Activated CD8-positive, alpha-beta memory T cell treated with anti-CD3 and anti-CD28 coated beads for 36 hours (primary cell): ENCODE results near the gene AKT2. TPM values are rescaled to one million over a fixed set of nuclear protein-coding genes. Genes with fewer than 3 reads are reported as not detected.
"Not testable (repeated sequence)": the region's sequence is repeated elsewhere in the genome, so short reads cannot be mapped to it uniquely, and the experiment has no call there.

Experiments used
- CTCF ChIA-PET: fragments of 350-600 bp; sonication (Branson Sonifier 250); formaldehyde crosslinking; loops from one replicate; lab custom pipeline; 2021; ENCODE audit warnings: antibody characterized with exemption; lab: Charles Lee
- POLR2A ChIA-PET: fragments of 350-600 bp; sonication (Branson Sonifier 250); formaldehyde crosslinking; loops from one replicate; lab custom pipeline; 2021; ENCODE audit warnings: antibody characterized with exemption; lab: Charles Lee
- total RNA-seq, 2 experiments: library from RNA; stranded (reverse); gene quantifications; one replicate each; pipeline ENCODE4 v1.2.3, GENCODE V29; 2021

The AKT2 gene
- total RNA-seq, 2 experiments from 2014 or later = 128 to 129 TPM

DNA sequence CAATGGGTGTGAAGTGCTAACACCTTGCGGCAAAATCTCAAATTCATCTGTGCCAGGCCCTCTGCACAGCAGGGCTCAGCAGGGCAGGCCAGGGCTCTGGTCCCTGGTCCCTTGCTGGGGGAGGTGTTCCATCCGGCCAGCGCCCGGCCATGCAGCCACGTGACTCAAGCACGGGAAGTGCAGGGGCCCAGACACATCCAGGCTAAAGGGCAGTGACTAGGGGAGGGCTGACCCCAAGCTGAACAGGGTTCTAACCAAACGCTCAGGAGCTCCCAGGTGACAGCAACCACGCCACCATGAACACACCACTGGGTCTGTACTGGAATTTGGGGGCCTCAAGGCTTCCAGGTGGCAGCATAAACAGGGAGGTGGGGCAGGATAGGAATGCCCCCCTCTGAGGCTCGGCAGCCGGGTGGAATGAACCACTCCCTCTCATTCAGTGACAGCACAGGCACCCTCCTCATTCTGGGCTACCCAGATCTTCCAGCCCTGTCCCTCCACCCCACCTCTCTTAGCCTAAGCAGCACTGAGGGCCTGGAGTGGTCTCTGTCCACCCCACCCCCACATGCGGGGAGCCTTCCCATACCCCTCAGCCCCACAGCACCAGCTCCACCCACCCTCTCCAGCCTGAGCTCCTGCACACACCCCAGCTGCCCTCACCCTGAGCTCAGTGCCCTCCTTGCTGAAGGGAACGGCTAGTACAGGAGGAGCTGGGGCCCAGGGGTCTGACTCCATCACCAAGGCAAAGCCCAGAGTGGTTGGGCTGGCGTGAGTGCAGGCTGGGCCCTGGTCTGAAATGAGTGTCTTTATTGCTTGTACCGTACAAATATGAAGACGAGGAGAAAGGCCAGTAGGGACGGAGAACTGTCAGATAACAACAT, 53.4 kb downstream of the AKT2 start:
- ChIA-PET POLR2A (no interaction called here), CTCF (no interaction called here)

DNA sequence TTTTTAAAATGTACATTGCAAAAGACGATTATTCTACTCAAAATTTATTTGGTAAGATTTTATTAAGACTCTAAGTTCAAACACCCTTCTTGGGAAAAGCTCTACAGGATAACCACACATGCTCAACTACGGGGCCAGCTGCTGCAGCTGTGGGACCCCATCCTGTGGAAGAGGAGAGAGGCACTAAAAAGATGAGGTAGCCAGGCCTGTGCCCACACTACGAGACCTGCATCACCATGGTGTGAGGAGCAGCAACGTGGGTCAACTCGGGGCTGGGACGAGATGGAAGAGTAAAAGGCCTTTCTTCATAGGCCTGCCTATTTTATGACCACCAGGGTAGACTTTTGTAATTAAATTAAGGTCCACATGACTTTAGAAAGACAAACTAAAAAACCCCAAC, 54.1 kb downstream of the AKT2 start:
- CTCF ChIA-PET = no interaction called here
- POLR2A ChIA-PET = interaction anchor here (0.6 kb wide), 1 partner anchor 471 kb away, joined by 3 read pairs; no protein-coding TSS in a partner anchor

DNA sequence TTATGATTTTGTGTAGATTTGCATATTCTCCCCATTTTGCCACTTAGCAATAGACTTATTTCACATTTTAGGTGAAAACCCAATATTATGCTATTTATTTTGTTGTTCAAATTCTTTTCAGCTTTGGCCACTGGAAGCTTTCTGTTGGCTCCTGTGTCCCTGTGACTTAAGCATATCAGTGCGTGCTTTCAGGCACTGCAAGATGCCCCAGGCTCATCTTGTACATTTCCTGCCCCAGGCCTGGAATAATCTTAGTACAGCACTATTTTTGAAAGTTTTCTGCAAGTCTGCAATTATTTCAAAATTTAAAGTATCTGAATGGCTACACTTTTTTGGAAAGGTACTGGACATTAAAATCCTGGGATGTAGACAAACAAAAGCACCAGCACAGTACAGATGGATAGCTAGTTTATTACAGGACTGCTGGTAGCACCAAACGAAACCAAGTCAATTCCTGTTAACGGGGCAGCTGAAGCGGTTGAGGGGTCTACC, 55.2 kb downstream of the AKT2 start:
- POLR2A ChIA-PET = interaction anchor here (0.5 kb wide), 1 partner anchor 56 kb away, joined by 3 read pairs; no protein-coding TSS in a partner anchor
- CTCF ChIA-PET = interaction anchor here (0.7 kb wide), 1 partner anchor 342 kb away, joined by 3 read pairs; no protein-coding TSS in a partner anchor

DNA sequence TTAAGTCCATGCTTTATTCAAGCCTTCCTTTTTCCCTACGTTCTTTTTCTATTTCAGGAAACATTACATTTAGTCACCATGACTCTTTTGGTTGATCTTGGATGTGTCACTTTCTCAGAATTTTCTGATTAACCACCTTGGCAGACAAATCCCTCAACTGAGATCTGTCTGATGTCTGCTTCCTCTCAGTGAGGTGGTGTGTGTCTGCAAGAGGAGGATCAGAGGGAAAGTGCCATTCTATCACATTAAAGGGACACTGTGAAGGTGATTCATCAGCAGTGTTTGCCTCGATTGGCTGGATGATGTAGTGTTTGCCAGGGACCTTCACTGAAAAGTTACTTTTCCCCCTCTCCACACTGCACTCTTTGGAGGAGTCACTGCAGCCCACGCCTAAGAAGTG, 55.7 kb downstream of the AKT2 start:
- CTCF ChIA-PET = interaction anchor here (1.9 kb wide), 1 partner anchor 39 kb away, joined by 4 read pairs; no protein-coding TSS in a partner anchor
- POLR2A ChIA-PET = interaction anchor here (0.5 kb wide), 1 partner anchor 57 kb away, joined by 3 read pairs; no protein-coding TSS in a partner anchor

GRCh38 chr19:40228863-40229262, 56.3 kb downstream of the AKT2 start:
- CTCF ChIA-PET = interaction anchor here (1.9 kb wide), 1 partner anchor 40 kb away, joined by 4 read pairs; no protein-coding TSS in a partner anchor
- POLR2A ChIA-PET = no interaction called here

- ChIA-PET POLR2A (no interaction called here), CTCF (interaction anchor here (1.9 kb wide), 1 partner anchor 40 kb away, joined by 4 read pairs; no protein-coding TSS in a partner anchor)
These were observed 56.8 kb downstream of the AKT2 start for GRCh38 chr19:40228346-40228745.

DNA sequence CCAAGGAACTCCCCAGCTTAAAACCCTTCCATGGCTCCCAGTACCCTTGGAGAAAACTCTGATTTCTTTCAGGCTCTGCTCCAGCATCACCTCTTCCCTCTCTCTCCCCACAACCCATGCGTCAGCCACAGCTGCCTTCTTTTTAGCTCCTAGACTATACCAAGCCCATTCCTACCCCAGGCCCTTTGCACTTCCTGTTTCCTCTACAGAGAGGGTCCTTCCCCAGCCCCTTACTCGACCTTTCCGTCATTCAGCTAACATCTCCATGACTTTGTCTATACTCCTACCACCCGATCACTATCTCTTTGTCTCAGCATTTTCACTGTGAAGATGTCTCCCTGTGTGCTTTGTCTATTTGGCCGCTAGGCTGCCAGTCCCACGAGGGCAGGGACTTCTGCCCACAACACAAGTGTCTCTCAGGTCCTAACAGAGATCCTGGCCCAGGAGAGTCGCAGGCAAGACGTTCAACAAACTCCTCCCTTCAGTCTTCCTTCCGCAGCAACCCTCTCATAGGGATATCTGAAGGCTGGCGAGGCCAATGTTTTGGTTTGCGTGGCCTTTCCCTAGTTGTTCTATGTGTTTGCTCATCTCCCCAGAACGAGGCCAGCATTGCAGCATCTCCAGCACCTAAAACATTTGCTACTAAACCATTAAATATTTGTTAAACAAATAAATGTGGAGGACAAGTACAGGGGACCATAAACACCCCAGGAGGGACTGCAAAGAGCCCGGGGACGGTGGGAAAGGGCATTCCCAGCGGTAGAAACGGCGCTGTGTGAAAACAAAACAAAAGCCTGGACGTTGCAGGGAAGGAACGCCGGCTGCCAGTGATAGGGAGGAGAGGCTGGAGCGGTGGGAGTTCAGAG, 59.5 kb downstream of the AKT2 start:
- CTCF ChIA-PET = no interaction called here
- POLR2A ChIA-PET = no interaction called here

DNA sequence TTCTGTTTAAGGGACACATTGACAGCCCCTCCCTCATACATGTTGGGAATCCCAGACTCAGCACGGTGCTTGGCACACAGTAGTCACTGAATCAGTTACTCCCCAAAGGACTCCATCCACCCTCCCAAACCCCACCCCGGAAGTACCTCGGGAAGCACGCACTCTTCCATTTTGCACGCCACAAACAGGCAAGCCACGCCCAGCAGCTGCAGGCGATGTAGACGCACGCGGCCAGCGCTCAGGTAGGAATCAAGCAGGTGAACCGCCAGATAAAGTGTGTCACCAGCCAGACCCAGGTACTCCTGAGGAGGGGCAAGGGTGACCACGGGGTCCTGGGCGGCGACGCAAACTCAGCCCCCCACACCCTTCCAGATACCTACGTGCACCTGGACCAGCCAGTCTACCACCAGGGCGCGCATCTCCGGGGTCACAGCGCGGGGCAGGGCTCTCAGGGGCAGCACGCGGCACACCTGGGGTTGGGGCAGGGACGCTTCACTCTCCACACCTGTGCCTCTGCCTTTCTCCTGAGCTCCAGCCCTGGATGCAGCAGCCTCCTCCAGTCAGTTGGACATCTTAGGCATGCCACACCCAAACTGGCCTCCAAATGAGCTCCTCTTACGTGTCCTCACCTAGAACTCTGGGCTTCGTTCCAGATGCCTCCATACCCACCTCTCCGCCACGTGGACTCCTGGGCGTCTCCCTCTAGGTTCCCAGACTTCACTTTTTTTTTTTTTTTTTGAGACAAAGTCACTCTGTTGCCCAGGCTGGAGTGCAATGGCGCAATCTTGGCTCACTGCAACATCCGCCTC, 60.6 kb downstream of the AKT2 start:
- POLR2A ChIA-PET = no interaction called here
- CTCF ChIA-PET = interaction anchor here (0.7 kb wide), 1 partner anchor 438 kb away, joined by 3 read pairs; no protein-coding TSS in a partner anchor

- CTCF ChIA-PET = interaction anchor here (1.7 kb wide), 1 partner anchor 84 kb away, joined by 3 read pairs; no protein-coding TSS in a partner anchor
- POLR2A ChIA-PET = no interaction called here
These were observed 61.9 kb downstream of the AKT2 start for GRCh38 chr19:40223135-40223822.

- CTCF ChIA-PET = interaction anchor here (1.7 kb wide), 1 partner anchor 83 kb away, joined by 3 read pairs; no protein-coding TSS in a partner anchor
- POLR2A ChIA-PET = no interaction called here
These were observed 63.1 kb downstream of the AKT2 start for GRCh38 chr19:40221858-40222619.

DNA sequence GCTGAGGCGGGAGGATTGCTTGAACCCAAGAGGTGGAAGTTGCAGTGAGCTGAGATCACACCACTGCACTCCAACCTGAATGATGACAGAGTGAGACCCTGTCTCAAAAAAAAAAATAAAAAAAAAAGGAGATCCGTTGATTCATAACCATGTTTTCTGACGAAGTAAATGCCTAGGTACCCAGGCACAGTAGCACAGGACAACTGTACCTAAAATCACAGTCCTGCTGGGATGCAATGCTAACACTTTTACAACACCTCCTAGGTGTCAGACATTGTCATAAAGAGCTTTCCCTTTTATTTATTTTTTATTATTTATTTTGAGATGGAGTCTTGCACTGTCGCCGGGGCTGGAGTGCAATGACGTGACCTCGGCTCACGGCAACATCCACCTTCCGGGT, 64.5 kb downstream of the AKT2 start:
- POLR2A ChIA-PET = no interaction called here
- CTCF ChIA-PET = interaction anchor here (0.7 to 2.0 kb wide), 3 partner anchors 55 to 81 kb away, joined by 3 to 6 read pairs (median 3); no protein-coding TSS in a partner anchor

DNA sequence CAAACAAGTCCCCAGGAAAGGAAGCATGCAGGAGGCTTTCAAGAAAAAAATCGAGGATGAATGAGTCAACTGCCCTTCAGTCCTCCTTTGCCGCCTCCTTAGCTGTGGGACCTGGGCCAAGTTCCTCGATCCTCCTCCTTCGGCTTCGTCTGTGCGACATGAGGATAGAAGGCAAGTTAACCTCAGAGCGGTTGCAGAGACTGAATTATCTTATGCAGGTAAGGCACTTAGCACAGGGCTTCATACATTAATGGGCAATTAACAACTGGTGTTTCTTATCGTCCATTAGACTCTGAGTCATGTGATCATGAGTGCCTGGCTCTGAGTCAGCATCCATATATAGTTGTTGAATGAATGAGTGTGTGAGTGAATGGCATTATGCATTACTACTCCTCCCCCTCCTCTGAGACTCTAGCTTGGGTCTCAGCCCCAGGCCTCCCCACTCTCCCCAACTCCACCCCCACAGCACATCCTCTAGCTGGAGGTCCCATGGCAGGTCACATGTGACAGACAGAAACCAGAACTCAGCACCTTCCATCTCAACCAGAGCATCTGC, 65.3 kb downstream of the AKT2 start:
- ChIA-PET POLR2A (no interaction called here), CTCF (interaction anchor here (2.0 kb wide), 1 partner anchor 80 kb away, joined by 6 read pairs; no protein-coding TSS in a partner anchor)

DNA sequence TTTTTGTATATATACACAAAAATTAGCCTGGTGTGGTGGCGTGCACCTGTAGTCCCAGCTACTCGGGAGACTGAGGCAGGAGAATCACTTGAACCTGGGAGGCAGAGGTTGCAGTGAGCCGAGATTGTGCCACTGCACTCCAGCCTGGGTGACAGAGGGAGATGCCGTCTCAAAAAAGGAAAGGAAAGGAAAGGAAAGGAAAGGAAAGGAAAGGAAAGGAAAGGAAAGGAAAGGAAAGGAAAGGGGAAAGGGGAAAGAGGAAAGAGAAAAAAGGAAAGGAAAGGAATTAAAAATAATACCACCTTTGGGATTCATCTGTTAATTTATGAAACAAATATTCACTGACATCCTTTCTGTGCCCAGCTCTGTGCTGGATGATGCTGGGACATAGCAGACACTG, 66.1 kb downstream of the AKT2 start:
- POLR2A ChIA-PET = not testable (repeated sequence)
- CTCF ChIA-PET = interaction anchor here (0.7 to 1.0 kb wide), 2 partner anchors 8 to 106 kb away, joined by 3 to 4 read pairs; no protein-coding TSS in a partner anchor

GRCh38 chr19:40217934-40218890, 66.9 kb downstream of the AKT2 start, which contains the start of gene TTC9B:
TSS of gene TTC9B (minus strand) at chr19:40218384. CDS start at chr19:40218381, 3 bp downstream.
- ChIA-PET POLR2A (no interaction called here), CTCF (interaction anchor here (0.7 to 1.0 kb wide), 3 partner anchors 9 to 105 kb away, joined by 3 to 5 read pairs (median 4); no protein-coding TSS in a partner anchor)
